HepG2 (cell line): ENCODE measurements around the gene SLC36A1.

Source experiments
- FOXM1 ChIP-seq: sonication (generic); formaldehyde crosslinking; IDR thresholded peaks from 2 replicates; pipeline ENCODE4 v1.5.0; 2020; ENCODE audit warnings: missing genetic modification reagents
- JUND ChIP-seq: sonication (generic); formaldehyde crosslinking; IDR thresholded peaks from 2 replicates; pipeline ENCODE4 v1.8.0; 2022; ENCODE audit warnings: mild to moderate bottlenecking, missing genetic modification reagents
- KDM5A ChIP-seq: fragments of 200-600 bp; sonication (generic); IDR thresholded peaks from 2 replicates; pipeline ENCODE4 v1.7.0; 2018; ENCODE audit warnings: antibody characterized with exemption, mild to moderate bottlenecking, low read length, borderline replicate concordance
- MXI1 ChIP-seq: IDR thresholded peaks from 3 replicates; pipeline ENCODE4 v1.6.1; 2012; ENCODE audit warnings: low read depth, low read length, inconsistent platforms, borderline replicate concordance
- POLR2A ChIP-seq, 2 experiments: IDR thresholded peaks; 2 replicates each; pipeline ENCODE4 v1.6.1; 2011; ENCODE audit warnings: low read depth in 2 of 2, low read length in 2 of 2, mild to moderate bottlenecking in 1 of 2, moderate library complexity in 1 of 2; ENCODE audit not compliant: insufficient read depth in 1 of 2
- POLR2AphosphoS5 ChIP-seq: IDR thresholded peaks from 2 replicates; pipeline ENCODE4 v1.6.1; 2012; ENCODE audit warnings: low read depth, low read length

DNA sequence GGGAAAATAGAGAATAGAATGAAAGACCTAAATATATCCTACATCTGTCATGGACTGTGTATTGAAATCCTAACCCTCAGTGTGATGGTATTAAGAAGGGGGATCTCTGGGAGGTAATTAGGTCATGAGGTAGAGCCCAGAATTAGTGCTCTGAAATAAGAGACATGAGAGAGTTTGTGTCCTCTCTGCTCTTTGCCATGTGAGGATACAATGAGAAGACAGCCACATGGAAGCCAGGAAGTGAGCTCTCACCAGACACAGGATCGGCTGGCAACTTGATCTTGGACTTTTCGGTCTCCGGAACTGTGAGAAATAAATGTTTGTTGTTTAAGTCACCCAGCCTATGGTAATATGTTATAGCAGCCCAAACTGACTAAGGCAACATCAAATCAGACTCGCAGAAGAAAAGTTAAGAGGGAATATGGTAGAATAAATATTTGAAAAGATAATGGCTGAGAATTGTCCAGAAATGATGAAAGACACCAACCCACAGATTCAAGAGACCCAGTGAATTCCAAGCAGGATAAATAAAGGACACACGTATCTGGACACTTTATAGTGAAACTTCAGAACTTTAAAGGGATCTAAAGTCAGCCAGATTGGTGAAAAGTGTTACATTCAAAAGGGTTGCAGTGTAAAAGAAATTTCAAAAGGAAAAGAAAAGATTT is 12.7 kb upstream of the SLC36A1 start:
- no peak for TF ChIP-seq KDM5A
- TF ChIP-seq POLR2A (IDR thresholded peaks at IDR 0.05; ENCODE audit: insufficient read depth in 1 of 2, low read depth in 2 of 2, low read length in 2 of 2): no peak
- TF ChIP-seq FOXM1: no peak
- no peak for TF ChIP-seq JUND (CRISPR knock-in tag)
- no peak for TF ChIP-seq MXI1
- no peak for TF ChIP-seq POLR2AphosphoS5
